ENCODE measurements around the gene RABGAP1L.

DNA sequence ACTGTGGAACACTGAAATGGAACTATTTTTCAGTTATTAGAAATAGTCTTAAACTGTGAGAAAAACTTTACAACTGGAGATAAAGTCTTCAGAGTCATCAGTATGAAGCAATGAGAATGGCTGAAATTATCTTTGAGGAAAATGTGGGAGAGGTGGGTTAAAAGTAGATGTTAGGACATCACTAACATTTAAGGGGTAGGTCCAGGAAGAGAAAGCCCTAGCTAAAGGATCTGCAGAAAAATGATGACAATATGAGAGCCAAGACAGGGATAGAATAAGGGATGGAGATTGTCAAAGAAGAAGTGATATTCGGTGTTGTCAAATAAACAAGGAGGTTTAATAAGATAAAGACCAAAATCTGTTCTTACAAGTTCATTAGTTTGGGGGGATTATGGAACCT, 165.2 kb downstream of the RABGAP1L start:
- no peak for TF ChIP-seq POLR2A (IDR thresholded peaks at IDR 0.05)
- TF ChIP-seq, protein P1, sequence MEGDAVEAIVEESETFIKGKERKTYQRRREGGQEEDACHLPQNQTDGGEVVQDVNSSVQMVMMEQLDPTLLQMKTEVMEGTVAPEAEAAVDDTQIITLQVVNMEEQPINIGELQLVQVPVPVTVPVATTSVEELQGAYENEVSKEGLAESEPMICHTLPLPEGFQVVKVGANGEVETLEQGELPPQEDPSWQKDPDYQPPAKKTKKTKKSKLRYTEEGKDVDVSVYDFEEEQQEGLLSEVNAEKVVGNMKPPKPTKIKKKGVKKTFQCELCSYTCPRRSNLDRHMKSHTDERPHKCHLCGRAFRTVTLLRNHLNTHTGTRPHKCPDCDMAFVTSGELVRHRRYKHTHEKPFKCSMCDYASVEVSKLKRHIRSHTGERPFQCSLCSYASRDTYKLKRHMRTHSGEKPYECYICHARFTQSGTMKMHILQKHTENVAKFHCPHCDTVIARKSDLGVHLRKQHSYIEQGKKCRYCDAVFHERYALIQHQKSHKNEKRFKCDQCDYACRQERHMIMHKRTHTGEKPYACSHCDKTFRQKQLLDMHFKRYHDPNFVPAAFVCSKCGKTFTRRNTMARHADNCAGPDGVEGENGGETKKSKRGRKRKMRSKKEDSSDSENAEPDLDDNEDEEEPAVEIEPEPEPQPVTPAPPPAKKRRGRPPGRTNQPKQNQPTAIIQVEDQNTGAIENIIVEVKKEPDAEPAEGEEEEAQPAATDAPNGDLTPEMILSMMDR (IDR thresholded peaks at IDR 0.05) = no peak

All from body of pancreas (tissue), 4 donors.